Gastroesophageal sphincter (tissue), 3 donors: ENCODE data around the gene TRIM69.

Source experiments
- EP300 ChIP-seq: sonication (generic); formaldehyde crosslinking; IDR thresholded peaks from one replicate; pipeline ENCODE4 v1.6.1; 2017; ENCODE audit warnings: antibody characterized with exemption, mild to moderate bottlenecking
- TF ChIP-seq, protein P1 (sequence below), 4 experiments: fragments of 200-600 bp in 2 of 4; fragments of 450-650 bp in 2 of 4; sonication (generic) in 1 of 4; IDR thresholded peaks; one replicate each; pipeline ENCODE4 v1.5.1; 2017 to 2019; ENCODE audit warnings: antibody characterized with exemption in 4 of 4, mild to moderate bottlenecking in 2 of 4, moderate library complexity in 2 of 4

GRCh38 chr15:44734839-44735481, 1.4 kb upstream of the TRIM69 start:
- TF ChIP-seq, protein P1, sequence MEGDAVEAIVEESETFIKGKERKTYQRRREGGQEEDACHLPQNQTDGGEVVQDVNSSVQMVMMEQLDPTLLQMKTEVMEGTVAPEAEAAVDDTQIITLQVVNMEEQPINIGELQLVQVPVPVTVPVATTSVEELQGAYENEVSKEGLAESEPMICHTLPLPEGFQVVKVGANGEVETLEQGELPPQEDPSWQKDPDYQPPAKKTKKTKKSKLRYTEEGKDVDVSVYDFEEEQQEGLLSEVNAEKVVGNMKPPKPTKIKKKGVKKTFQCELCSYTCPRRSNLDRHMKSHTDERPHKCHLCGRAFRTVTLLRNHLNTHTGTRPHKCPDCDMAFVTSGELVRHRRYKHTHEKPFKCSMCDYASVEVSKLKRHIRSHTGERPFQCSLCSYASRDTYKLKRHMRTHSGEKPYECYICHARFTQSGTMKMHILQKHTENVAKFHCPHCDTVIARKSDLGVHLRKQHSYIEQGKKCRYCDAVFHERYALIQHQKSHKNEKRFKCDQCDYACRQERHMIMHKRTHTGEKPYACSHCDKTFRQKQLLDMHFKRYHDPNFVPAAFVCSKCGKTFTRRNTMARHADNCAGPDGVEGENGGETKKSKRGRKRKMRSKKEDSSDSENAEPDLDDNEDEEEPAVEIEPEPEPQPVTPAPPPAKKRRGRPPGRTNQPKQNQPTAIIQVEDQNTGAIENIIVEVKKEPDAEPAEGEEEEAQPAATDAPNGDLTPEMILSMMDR (IDR thresholded peaks at IDR 0.05), result no peak
- TF ChIP-seq EP300, result no peak
